Lung microvascular endothelial cell (primary cell): ENCODE results near the gene HENMT1. TPM values are rescaled to one million over a fixed set of nuclear protein-coding genes. Genes with fewer than 3 reads are reported as not detected.
"Not testable (repeated sequence)": the region's sequence is repeated elsewhere in the genome, so short reads cannot be mapped to it uniquely, and the experiment has no call there.

Experiments used
- DNase-seq, 2 donors: peaks; one replicate each; pipeline versions ENCODE4 v3.0.0 to v3.0.0-alpha.2; 2010; ENCODE audit warnings: low read depth in 2 of 2
- total RNA-seq: library from RNA; depleted of rRNA; stranded (reverse); fragments of >200 nt; gene quantifications from 2 replicates; pipeline ENCODE4 v1.2.1, GENCODE V29; 2014

Gene HENMT1
- total RNA-seq, result 0.87 and 1.6 TPM in 2 replicates

DNA sequence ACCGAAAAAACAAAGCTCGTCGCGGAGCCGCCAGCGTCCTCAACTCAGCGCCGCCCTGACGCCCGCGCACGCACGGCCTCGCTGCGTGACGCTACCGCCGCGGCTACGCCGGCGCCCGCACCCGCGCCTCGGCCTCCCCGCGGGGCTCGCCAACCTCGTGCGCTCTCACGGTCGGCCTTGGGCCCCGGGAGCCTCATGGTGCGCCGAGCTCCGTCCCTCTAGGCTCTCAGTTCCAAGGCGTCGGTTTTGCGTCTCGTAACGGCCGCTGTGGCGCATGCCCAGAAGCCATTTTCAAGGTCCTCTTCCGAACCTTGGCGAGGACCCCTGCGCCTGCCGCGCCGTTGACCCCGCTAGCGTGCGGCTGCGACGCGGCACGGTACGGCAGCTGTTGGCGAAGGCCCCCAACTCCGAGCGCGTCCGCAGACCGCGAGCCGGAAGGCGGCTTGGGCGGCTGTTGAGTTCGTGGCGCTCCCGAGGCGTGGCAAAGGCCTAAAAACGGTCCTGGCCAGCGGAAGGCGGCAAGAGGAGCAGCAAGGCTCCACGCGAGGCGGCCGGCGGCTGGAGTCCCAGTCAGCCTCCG lies at the start of gene HENMT1:
HENMT1 (minus strand) TSS at position 64 of the 580 bp plus-strand sequence. CDS start 1,209 bp downstream, outside the sequence.
- peak; percentile 42 to 69 for DNase-seq

- peak in 1 of 2 donors; percentile 20 for DNase-seq
Observed at GRCh38 chr1:108708691-108709660, 48.1 kb upstream of the HENMT1 start.

DNA sequence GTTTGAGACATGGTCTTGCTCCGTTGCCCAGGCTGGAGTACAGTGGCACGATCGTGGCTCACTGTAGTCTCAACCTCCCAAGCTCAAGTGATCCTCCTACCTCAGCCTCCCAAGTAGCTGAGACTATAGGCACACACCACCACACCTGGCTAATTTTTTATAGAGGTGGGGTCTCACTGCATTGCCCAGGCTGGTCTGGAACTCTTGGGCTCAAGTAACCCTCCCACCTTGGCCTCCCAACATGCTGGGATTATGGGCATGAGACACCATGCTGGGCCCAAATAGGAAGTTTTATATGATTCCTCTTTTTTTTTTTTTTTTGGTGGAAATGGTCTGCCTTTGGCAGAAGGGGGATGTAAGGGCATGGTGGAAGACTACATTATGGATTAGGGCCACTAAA lies 45.8 kb upstream of the HENMT1 start:
- DNase-seq, result no peak

- DNase-seq, result peak in 1 of 2 donors; percentile 61
Observed at GRCh38 chr1:108704496-108704895, 43.6 kb upstream of the HENMT1 start.

DNA sequence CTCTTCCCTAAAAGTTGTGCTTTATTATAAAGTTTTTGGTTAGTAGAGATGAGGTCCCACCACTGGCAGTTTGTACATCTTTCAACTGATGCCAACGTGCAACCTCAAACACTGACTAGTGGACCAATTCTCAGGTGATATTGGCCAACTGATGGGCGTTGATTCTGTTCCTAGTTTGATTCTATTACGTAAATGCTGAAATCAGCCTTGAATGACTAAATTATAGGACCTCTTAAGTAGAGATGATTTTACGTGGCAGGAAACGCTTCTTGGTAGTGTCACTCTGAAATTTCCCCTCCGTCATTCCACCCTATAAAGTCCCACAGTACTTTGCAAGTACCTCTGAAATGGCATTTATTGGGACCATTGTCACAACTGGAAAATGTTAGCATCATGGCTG lies 43.0 kb upstream of the HENMT1 start:
- DNase-seq, result peak in 1 of 2 donors; percentile 10

DNA sequence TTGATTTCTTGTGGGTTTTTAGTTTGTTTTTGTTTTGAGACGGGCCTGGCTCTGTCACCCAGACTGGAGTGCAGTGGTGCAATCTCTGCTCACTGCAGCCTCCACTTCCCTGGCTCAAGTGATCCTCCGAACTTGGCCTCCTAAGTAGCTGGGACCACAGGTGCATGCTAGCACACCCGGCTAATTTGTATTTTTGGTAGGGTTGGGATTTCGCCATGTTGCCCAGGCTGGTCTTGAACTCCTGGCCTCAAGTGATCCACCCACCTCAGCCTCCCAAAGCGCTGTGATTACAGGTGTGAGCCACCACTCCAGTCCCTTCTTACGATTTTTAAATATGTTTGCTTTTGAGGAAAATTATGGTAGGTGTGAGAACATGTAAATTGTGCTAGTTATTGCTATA lies 41.2 kb upstream of the HENMT1 start:
- DNase-seq, result not testable (repeated sequence)

- no peak for DNase-seq
Observed at GRCh38 chr1:108701176-108701849, 40.4 kb upstream of the HENMT1 start.

DNA sequence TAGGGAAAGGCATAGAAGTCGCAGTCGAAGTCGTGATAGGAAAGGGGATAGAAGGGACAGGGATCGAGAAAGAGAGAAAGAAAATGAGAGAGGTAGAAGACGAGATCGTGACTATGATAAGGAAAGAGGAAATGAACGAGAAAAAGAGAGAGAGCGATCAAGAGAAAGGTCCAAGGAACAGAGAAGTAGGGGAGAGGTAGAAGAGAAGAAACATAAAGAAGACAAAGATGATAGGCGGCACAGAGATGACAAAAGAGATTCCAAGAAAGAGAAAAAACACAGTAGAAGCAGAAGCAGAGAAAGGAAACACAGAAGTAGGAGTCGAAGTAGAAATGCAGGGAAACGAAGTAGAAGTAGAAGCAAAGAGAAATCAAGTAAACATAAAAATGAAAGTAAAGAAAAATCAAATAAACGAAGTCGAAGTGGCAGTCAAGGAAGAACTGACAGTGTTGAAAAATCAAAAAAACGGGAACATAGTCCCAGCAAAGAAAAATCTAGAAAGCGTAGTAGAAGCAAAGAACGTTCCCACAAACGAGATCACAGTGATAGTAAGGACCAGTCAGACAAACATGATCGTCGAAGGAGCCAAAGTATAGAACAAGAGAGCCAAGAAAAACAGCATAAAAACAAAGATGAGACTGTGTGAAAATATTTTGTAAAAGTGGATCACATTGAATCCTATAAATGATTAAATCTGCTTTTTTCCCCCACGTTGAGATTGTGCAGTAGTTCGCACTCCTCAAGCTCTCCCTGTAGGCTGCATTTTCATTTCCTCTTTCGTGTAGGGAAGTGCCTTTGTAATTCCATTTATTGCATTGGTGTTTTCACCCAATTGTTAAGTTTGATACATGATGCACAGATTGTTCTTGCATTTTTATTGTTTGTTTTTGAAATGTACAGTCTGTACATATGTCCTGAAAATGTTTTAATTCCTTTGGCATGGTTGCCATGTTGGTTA lies 38.8 kb upstream of the HENMT1 start:
- no peak for DNase-seq

DNA sequence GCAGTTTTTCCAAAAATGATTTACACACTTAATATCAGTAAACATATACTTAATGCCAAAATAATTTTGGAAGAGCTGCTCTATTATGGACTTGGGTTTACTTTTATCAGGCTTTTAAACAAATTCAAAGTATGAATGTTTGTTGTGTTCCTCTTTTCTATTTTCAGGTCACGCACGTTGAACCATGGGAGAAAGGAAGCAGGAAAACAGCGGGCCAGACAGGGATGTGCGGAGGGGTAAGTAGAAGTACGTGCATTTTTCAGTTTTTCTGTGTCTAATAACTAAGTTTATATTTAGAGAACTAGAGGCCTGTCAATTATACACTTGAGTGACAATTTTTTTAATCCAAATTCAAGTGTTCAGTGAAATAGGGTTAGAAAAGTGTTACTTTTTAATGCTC lies 34.6 kb upstream of the HENMT1 start:
- no peak for DNase-seq

- peak; percentile 55 to 81 for DNase-seq
Observed at GRCh38 chr1:108692724-108693655, 32.1 kb upstream of the HENMT1 start.

- DNase-seq, result peak; percentile 93 to 95
Observed at GRCh38 chr1:108691942-108692723, 31.2 kb upstream of the HENMT1 start, which contains the start of gene PRPF38B. TSS of gene PRPF38B (plus strand) at chr1:108692310. CDS start at chr1:108692592, 282 bp downstream.

DNA sequence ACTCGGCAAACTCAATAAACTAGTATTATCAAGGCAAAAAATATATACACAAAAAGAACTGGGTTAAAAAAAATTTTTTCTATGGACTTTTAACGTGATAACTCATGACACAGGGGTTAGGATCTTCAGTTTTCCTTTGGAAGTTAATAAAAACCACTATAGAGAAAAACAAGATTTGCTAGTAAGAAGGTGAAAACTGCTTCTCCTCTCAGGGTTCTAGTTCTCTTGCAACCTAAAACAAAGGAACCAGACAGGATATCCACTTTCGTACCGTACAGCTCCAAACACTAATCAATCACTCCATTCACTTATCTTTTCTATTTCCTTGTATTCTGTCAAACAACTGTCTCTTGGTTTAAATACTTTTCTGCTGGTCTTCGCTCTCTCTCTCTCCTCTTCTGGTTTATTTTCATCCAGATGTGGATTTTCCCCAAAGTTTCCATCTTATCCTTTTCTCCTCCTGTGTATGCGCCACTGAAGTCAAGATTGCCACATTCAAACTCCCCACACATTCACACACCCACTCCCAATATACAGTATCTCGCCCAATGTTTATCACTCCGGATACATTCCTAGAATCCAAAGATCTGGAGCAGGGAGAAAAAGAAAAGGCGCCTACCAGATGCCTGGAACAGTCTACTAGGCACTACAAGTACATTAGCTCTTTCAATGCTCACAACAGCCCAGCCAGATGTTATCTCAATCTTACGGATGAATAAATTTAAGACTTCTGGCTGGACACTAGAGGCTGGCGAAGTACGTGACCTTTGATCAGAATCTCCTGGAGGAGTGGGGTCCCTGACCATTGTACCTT lies 30.4 kb upstream of the HENMT1 start:
- DNase-seq, result no peak

DNA sequence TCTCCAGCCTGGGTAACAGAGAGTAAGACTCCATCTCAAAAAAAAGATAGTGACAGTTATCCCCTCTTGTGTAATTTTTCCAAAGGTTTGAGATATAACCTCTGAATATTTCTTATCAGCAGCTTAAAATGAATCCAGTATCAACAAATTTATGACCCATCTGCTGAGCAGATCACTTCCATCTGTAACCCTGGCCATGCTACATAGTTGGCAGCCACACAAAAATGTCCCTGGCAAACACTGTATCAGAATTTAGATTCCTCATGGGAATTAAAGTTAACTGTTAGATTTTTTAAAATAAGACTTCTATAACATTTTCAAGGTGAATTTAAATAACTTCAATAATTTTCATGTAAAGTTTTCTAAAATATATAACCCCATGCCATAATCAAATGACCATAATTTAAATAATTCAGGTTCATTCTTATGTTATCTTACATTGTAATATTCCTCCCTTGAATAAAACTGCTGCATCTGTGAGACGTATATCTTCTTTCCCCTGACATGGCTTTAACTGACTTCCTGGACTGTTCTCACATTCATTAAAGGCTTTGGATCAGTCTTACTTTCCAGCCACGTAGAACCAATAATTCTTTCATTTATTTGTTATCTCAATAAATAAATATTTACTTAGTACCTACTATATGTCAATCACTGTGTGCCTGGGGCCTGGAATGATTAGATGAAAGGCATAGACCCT lies 25.9 kb upstream of the HENMT1 start:
- DNase-seq, result peak in 1 of 2 donors; percentile 74

DNA sequence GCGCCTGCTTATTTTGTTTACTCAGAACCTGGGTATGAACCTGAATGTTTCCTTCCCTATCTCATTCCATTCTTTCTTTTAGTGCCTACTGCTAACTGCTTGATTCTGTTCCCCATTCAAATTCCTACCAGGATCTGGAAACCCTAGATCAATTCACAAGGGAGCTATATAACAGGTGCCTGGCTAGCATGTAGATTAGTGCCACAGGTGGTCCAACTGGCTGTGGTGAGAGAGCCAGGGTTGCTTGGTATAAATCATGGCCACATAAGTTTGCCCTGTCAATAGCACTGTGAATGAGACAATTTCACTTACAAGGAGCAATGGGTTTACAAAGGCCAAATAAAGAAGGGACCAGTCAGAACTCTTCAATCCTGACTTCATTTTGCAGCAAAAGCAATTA lies 24.6 kb upstream of the HENMT1 start:
- DNase-seq, result no peak

DNA sequence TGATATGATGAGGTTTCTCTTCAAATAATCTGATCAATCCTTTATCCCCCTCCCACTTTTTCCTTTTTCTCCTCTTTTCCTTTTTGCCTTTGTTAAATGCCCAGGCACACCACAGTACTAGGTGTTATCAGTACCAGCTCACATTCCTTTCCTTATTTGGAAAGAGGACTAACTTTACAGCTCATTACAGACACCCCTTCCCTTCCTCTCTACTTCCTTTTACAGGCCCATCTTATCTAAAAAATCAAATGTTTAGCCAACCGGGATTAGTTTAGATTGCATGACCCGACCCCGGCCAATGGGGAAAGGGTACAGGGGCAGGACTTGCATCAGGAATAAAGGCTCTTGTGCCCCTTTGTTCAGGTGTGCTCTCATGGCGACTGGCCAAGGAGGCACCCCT lies 20.8 kb upstream of the HENMT1 start:
- DNase-seq, result not testable (repeated sequence)

DNA sequence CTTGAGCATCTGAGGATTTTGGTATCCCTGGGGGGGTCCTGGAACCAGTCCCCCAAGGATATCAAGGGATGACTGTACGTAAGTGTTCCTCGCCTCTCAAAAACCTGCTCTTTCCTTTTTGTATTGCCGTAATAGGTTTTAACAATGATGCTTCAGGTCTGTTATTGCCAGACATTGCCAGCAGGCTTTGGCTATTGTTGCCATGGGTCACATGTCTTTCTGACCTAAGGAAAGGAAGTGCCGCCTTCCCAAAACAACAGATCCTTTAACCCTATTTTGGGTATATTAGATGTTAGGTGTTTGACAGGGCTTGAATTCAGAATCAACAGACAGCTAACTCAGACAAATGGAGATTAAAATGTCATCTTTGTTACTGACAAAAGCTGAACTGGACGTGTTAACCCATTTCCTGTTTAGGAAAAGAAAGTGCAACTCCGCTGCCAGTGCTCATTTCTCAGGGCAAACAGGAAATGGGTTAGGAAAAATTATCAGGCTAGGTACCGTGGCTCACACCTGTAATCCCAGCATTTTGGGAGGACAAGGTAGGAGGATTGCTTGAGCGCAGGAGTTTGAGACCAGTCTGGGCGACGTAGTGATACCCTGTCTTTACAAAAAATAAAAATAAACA lies 18.8 kb upstream of the HENMT1 start:
- peak; percentile 29 to 57 for DNase-seq

- DNase-seq, result no peak
Observed at GRCh38 chr1:108678706-108679105, 17.8 kb upstream of the HENMT1 start.
